ENCODE data around the gene ISCA2. TPM values are rescaled to one million over a fixed set of nuclear protein-coding genes. Genes with fewer than 3 reads are reported as not detected.

The ISCA2 gene
- total and polyA plus RNA-seq, 2 donors (not counting 1 experiment from before 2014, with no cell fraction given), result 14.1 to 28.3 TPM

- ChIA-PET CTCF (no interaction called here), POLR2A (no interaction called here)
- no peak overlapping the region for H3K9ac ChIP-seq (ENCODE audit: low read length)
- H3K27ac Mint-ChIP-seq, result no peak overlapping the region
- H3K27me3 Mint-ChIP-seq, result peaks cover 14% of the 10 kb centered on the region
- ATAC-seq (ENCODE audit: low read depth) (no peak), DNase-seq (no peak)
- H3K4me2 ChIP-seq (replicated peaks; ENCODE audit: low read depth, low read length, poor library complexity, severe bottlenecking), result no peak overlapping the region
- H3K4me3 Mint-ChIP-seq, result no peak overlapping the region
- H3K36me3 ChIP-seq (replicated peaks in 1 of 2; ENCODE audit: control extremely low read depth in 1 of 2, control insufficient read depth in 1 of 2, extremely low read depth in 1 of 2, insufficient read depth in 2 of 2, low read length in 1 of 2), result no peaks in the 10 kb centered on the region
- no peaks in the 10 kb centered on the region for H3K4me1 Mint-ChIP-seq
- H3K4me1 ChIP-seq (ENCODE audit: control insufficient read depth in 2 of 2, insufficient read depth in 2 of 2, low read length in 2 of 2), result no peaks in the 10 kb centered on the region
- no peak overlapping the region for H3K27ac ChIP-seq (ENCODE audit: low read length in 2 of 2)
- TF ChIP-seq EZH2 (IDR thresholded peaks at IDR 0.05; ENCODE audit: borderline replicate concordance, insufficient read depth, low read depth, low read length, poor library complexity, severe bottlenecking) (no peak), CTCF (IDR thresholded peaks at IDR 0.05) (no peak)
- no peak overlapping the region for H2AFZ ChIP-seq (ENCODE audit: insufficient read depth, low read depth, low read length, poor library complexity, severe bottlenecking)
- H4K20me1 ChIP-seq (ENCODE audit: control insufficient read depth, insufficient read depth, low read length, poor library complexity, severe bottlenecking), result no peaks in the 10 kb centered on the region
- intact Hi-C loops (cut with micrococcal nuclease), result no loop called here
- 90% methylated on average over 4 of the region's 5 CpGs for WGBS (ENCODE audit: insufficient coverage)
- no peak overlapping the region for H3K4me3 ChIP-seq (ENCODE audit: control extremely low read depth in 1 of 5, extremely low read depth in 1 of 5, insufficient read depth in 1 of 5, low read depth in 2 of 5, low read length in 4 of 5)
- no peaks in the 10 kb centered on the region for H3K9me3 ChIP-seq (ENCODE audit: control extremely low read depth in 1 of 3, control insufficient read depth in 2 of 3, insufficient read depth in 1 of 3, low read length in 2 of 3)
- H3K27me3 ChIP-seq (replicated peaks in 1 of 4; ENCODE audit: control extremely low read depth in 1 of 4, control insufficient read depth in 3 of 4, insufficient read depth in 4 of 4, low read length in 3 of 4), result no peaks in the 10 kb centered on the region
- H3K9me3 Mint-ChIP-seq (ENCODE audit: insufficient read depth), result no peaks in the 10 kb centered on the region
- no peaks in the 10 kb centered on the region for H3K79me2 ChIP-seq (ENCODE audit: control insufficient read depth, insufficient read depth, low read length)
Observed at GRCh38 chr14:74543771-74544438, 50.3 kb downstream of the ISCA2 start.

DNA sequence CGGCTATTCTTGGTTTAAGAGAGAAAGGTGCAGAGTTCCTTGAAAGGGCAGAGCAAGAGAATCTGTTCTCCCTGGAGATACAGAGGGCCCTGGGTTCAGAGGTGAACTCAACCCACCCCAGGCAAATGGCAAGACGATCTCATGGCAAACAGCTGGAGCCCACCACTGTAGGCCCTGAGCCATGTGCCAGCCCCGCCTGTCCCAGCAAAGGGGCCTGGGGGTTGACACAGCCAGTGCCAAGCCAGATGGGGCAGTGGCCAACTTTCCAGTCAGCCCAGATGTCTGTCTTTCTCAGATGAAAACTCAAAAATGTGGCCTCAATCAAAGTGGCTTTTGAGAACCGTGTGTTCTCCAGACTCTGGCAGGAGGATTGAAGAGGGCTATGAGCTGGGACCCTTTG is 51.8 kb downstream of the ISCA2 start:
- Histone ChIP-seq H3K27me3 (replicated peaks in 1 of 4; ENCODE audit: control extremely low read depth in 1 of 4, control insufficient read depth in 3 of 4, insufficient read depth in 4 of 4, low read length in 3 of 4) (no peaks in the 10 kb centered on the region), H3K4me1 (ENCODE audit: control insufficient read depth in 2 of 2, insufficient read depth in 2 of 2, low read length in 2 of 2) (no peaks in the 10 kb centered on the region), H3K36me3 (replicated peaks in 1 of 2; ENCODE audit: control extremely low read depth in 1 of 2, control insufficient read depth in 1 of 2, extremely low read depth in 1 of 2, insufficient read depth in 2 of 2, low read length in 1 of 2) (no peaks in the 10 kb centered on the region), H3K79me2 (ENCODE audit: control insufficient read depth, insufficient read depth, low read length) (no peaks in the 10 kb centered on the region), H2AFZ (ENCODE audit: insufficient read depth, low read depth, low read length, poor library complexity, severe bottlenecking) (no peak overlapping the region), H3K9me3 (ENCODE audit: control extremely low read depth in 1 of 3, control insufficient read depth in 2 of 3, insufficient read depth in 1 of 3, low read length in 2 of 3) (no peaks in the 10 kb centered on the region), H3K27ac (ENCODE audit: low read length in 2 of 2) (no peak overlapping the region), H3K9ac (ENCODE audit: low read length) (no peak overlapping the region), H3K4me3 (ENCODE audit: control extremely low read depth in 1 of 5, extremely low read depth in 1 of 5, insufficient read depth in 1 of 5, low read depth in 2 of 5, low read length in 4 of 5) (no peak overlapping the region), H4K20me1 (ENCODE audit: control insufficient read depth, insufficient read depth, low read length, poor library complexity, severe bottlenecking) (no peaks in the 10 kb centered on the region), H3K4me2 (replicated peaks; ENCODE audit: low read depth, low read length, poor library complexity, severe bottlenecking) (no peak overlapping the region)
- Mint-ChIP-seq H3K27me3 (peaks cover 15% of the 10 kb centered on the region), H3K9me3 (ENCODE audit: insufficient read depth) (no peaks in the 10 kb centered on the region), H3K4me3 (no peak overlapping the region), H3K4me1 (no peaks in the 10 kb centered on the region), H3K27ac (no peak overlapping the region)
- no peak for TF ChIP-seq CTCF (IDR thresholded peaks at IDR 0.05)
- no peak for TF ChIP-seq EZH2 (IDR thresholded peaks at IDR 0.05; ENCODE audit: borderline replicate concordance, insufficient read depth, low read depth, low read length, poor library complexity, severe bottlenecking)
- 96% methylated on average over 3 of the region's 4 CpGs for WGBS (ENCODE audit: insufficient coverage)
- intact Hi-C loops (cut with micrococcal nuclease), result no loop called here
- ATAC-seq (ENCODE audit: low read depth) (no peak), DNase-seq (no peak)
- CTCF ChIA-PET, result no interaction called here
- POLR2A ChIA-PET, result no interaction called here
